Stomach smooth muscle (tissue), 2 donors: ENCODE measurements around the gene RNF113B.

Experiments
- H3K27ac ChIP-seq: one replicate; pipeline ENCODE4 v1.7.0; 2013; ENCODE audit warnings: mild to moderate bottlenecking, low read length, inconsistent platforms
- H3K27me3 ChIP-seq, 2 donors: one replicate each; pipeline ENCODE4 v1.7.0; 2013; ENCODE audit warnings: low read length in 2 of 2; ENCODE audit not compliant: insufficient read depth in 2 of 2, control insufficient read depth in 1 of 2
- H3K36me3 ChIP-seq, 2 donors: one replicate each; pipeline ENCODE4 v1.7.0; 2013; ENCODE audit warnings: low read length in 2 of 2; ENCODE audit not compliant: control insufficient read depth in 2 of 2, insufficient read depth in 2 of 2
- H3K4me1 ChIP-seq: one replicate; pipeline ENCODE4 v1.7.0; 2013; ENCODE audit warnings: low read length; ENCODE audit not compliant: control insufficient read depth, insufficient read depth
- H3K4me3 ChIP-seq, 2 donors: one replicate each; pipeline ENCODE4 v1.7.0; 2013; ENCODE audit warnings: low read length in 2 of 2
- H3K9ac ChIP-seq, 2 donors: one replicate each; pipeline ENCODE4 v1.7.0; 2013; ENCODE audit warnings: low read length in 2 of 2, mild to moderate bottlenecking in 1 of 2
- H3K9me3 ChIP-seq, 2 donors: one replicate each; pipeline ENCODE4 v1.7.0; 2013; ENCODE audit warnings: low read length in 2 of 2; ENCODE audit not compliant: control insufficient read depth in 2 of 2
- donor health status: healthy.
- donor health status: Pancreatic carcinoma.

The RNF113B gene

DNA sequence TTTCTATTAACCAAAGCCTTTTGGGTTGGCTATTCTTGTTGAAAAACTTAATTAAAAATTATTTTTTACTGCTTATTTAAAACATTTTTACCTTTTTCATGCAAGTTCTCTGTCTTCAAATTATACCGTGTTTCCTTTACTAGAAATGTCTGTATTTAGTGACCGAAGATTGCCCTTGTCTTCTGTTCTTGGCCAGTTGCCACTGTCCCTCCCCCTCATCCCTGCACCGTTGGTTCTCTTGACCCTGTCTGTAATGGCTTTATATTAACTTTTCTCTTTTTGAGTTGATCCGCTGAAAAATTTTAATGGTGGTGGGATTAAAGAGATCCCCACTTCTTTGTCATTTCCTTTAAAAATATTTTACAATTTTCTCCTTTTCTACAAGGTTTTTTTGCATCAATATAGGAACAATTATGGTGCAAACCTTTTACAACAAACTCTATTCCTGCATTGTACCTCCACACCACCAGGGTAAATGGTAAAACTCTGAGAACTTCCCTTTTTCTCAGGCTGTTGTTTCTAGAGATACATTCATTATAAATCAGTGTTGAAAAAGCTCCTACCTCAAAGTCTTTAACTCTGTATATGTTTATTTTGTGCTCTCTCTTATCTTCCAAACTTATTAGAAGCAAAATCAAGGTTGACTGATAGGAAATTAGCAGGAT lies 12.9 kb upstream of the RNF113B start:
- no peaks in the 10 kb centered on the region for H3K9me3 ChIP-seq
- peaks cover 21% of the 10 kb centered on the region for H3K4me1 ChIP-seq
- no peak overlapping the region for H3K9ac ChIP-seq
- H3K4me3 ChIP-seq: no peak overlapping the region
- H3K27me3 ChIP-seq: no peaks in the 10 kb centered on the region
- no peak overlapping the region for H3K27ac ChIP-seq
- H3K36me3 ChIP-seq: no peaks in the 10 kb centered on the region

DNA sequence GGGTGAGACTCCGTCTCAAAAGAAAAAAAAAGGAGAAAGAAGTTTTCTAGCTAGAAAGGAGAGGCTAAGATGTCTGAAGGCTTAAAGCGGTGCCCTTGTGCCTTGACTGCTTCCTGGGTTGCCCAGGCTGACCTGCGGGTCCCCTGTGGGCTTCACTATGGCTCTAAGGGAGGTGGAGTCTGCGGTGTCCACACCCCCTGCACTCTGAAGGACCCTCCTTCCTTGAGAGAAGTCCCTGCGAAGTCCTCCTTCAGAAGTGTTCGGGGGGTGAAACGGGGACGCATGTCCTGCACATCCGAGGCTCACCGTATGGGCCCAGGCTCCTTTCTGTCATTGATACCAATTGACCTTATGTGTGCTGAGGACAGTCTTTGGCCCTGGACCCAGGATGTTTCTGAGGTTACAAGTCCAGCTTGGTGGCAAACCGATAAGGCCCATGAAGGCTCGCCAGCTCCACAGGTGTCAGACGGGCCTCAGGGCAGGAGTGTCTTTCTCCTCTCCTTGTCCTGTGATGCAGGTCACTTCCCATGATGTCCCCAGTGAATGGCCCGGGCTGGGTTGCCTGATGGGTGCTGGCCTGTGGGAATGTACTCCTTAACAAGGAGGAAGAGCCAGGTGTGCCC lies 11.6 kb upstream of the RNF113B start:
- Histone ChIP-seq H3K27me3 (no peaks in the 10 kb centered on the region), H3K27ac (no peak overlapping the region), H3K36me3 (no peaks in the 10 kb centered on the region), H3K9ac (no peak overlapping the region), H3K4me3 (no peak overlapping the region), H3K4me1 (peaks cover 22% of the 10 kb centered on the region), H3K9me3 (no peaks in the 10 kb centered on the region)

DNA sequence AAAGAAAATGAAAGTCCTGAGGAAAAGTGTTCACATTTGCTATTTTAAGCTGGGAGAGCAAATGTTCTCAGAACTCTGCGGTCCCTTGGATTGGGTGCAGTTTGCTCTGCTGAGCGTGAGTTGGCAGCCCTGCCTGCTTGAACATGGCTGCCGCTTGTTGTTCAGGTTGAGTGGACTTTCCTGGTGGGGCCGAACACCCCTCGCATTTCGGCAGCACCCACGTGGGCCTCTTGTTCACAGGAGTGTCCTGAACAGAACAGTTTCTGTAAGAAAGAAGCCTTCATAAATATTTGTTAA lies 10.8 kb upstream of the RNF113B start:
- Histone ChIP-seq H3K4me3 (peak overlapping the region in 1 of 2 donors; percentile 31), H3K9me3 (no peaks in the 10 kb centered on the region), H3K9ac (no peak overlapping the region), H3K36me3 (no peaks in the 10 kb centered on the region), H3K4me1 (peaks cover 27% of the 10 kb centered on the region), H3K27me3 (no peaks in the 10 kb centered on the region), H3K27ac (peak overlapping the region; percentile 53)

DNA sequence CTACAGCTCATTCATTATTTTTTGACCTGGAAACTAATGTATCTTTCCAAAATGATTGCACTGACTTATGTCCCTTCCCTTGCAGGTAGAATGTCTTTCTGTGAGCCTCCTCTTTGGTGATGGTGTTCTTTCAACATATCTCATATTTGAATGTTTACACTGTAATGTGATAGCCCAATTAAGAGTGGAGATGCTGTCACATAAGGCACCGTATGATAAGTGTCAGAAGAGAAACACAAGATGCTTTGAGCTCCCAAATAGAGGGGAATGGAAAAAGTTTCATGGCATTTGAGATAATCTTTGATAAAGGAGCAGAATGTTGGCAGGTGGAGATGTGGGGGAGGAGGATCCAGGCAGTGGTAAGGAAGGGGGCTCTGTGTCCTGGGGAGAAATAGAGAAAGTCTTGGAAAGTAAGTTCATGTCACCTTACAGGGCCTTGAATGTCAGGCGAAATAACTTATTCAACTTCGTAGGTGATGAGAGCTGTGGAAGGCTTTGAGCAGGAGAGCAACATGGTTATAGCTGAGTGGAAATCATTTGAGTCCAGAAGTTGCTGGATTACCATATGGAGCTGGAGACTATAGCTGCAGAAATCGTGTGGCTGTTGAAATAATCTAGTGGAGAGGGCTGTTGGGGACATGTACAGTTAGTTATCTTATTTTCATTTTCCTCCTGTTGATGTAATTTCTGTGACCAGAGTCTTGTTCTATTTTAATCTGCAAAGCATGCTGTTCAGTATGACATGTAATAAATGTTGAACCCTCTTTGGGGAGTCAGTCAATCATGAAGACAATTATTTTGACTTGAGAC lies 10.3 kb upstream of the RNF113B start:
- peak overlapping the region; percentile 53 for H3K27ac ChIP-seq
- no peaks in the 10 kb centered on the region for H3K9me3 ChIP-seq
- H3K27me3 ChIP-seq: no peaks in the 10 kb centered on the region
- no peak overlapping the region for H3K9ac ChIP-seq
- no peaks in the 10 kb centered on the region for H3K36me3 ChIP-seq
- H3K4me3 ChIP-seq: peak overlapping the region in 1 of 2 donors; percentile 31
- H3K4me1 ChIP-seq: peaks cover 30% of the 10 kb centered on the region

GRCh38 chr13:98184792-98185191 lies 7.7 kb upstream of the RNF113B start:
- Histone ChIP-seq H3K9ac (no peak overlapping the region), H3K9me3 (no peaks in the 10 kb centered on the region), H3K4me1 (peaks cover 24% of the 10 kb centered on the region), H3K36me3 (no peaks in the 10 kb centered on the region), H3K27me3 (no peaks in the 10 kb centered on the region), H3K27ac (no peak overlapping the region), H3K4me3 (no peak overlapping the region)

GRCh38 chr13:98182589-98182988 lies 5.5 kb upstream of the RNF113B start:
- Histone ChIP-seq H3K4me1 (peaks cover 14% of the 10 kb centered on the region), H3K27ac (peak overlapping the region; percentile 18), H3K9ac (no peak overlapping the region)

GRCh38 chr13:98182153-98182552 lies 5.1 kb upstream of the RNF113B start:
- peak overlapping the region; percentile 18 for H3K27ac ChIP-seq
- no peaks in the 10 kb centered on the region for H3K27me3 ChIP-seq
- H3K9me3 ChIP-seq: no peaks in the 10 kb centered on the region
- peaks cover 14% of the 10 kb centered on the region for H3K4me1 ChIP-seq
- H3K9ac ChIP-seq: no peak overlapping the region
- H3K4me3 ChIP-seq: no peak overlapping the region
- H3K36me3 ChIP-seq: no peaks in the 10 kb centered on the region

More at GRCh38 chr13:98182589-98182988, 5.5 kb upstream of the RNF113B start:
- Histone ChIP-seq H3K4me3 (no peak overlapping the region), H3K36me3 (no peaks in the 10 kb centered on the region), H3K9me3 (no peaks in the 10 kb centered on the region), H3K27me3 (no peaks in the 10 kb centered on the region)

DNA sequence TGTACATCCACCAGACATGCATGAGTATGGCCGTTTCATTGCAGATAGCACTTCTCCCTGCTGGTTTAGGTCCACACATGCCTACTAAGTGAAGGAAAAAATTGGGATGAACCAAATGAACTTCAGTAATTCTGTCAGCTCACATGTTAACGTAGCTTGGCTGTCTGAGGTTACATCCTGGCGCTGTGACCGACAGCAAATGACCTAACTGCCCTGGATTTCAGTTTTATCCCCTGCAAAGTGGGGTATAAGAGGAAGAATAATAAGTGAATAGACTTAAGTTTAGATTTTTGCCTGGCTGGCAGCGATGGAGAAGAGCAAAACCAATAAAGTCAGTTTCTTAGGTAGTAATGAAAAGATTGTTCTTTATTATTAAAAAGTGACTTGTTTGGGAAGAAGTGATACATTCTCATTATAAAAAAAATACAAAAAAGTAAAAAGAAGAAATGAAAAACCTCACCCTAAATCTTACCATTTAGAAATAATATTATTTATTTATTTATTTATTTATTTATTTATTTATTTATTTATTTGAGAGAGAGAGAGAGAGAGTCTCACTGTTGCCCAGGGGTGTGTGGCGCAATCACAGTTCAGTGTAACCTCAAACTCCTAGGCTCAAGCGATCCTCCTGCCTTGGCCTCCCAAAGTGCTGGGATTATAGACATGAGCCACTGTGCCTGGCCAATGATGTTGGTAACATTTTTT lies 4.2 kb upstream of the RNF113B start:
- no peak overlapping the region for H3K4me3 ChIP-seq

DNA sequence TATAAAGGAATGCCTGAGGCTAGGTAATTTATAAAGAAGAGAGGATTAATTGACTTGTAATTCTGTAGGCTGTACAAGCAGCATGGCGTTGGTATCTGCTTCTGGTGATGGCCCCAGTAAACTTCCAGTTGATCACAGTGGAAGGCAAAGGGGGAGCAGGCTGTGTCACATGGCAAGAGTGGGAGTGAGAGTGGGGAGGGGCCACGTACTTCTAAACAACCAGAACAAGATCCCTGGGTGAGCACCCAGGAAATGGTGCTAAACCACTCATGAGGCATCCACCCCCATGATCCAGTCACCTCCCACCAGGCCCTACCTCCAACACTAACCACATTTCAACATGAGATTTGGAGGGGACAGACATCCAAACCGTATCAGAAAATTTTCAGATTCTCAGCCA lies 3.0 kb upstream of the RNF113B start:
- Histone ChIP-seq H3K9ac (no peak overlapping the region), H3K36me3 (no peaks in the 10 kb centered on the region), H3K4me3 (no peak overlapping the region), H3K27me3 (no peaks in the 10 kb centered on the region), H3K4me1 (peaks cover 14% of the 10 kb centered on the region), H3K27ac (no peak overlapping the region), H3K9me3 (no peaks in the 10 kb centered on the region)

More for the DNA sequence above, 4.2 kb upstream of the RNF113B start:
- no peaks in the 10 kb centered on the region for H3K9me3 ChIP-seq
- H3K27ac ChIP-seq: no peak overlapping the region
- peaks cover 14% of the 10 kb centered on the region for H3K4me1 ChIP-seq
- H3K36me3 ChIP-seq: no peaks in the 10 kb centered on the region
- H3K27me3 ChIP-seq: no peaks in the 10 kb centered on the region
- no peak overlapping the region for H3K9ac ChIP-seq

GRCh38 chr13:98175823-98176222 lies 1.2 kb downstream of the RNF113B start:
- Histone ChIP-seq H3K9ac (no peak overlapping the region), H3K4me3 (no peak overlapping the region), H3K27ac (no peak overlapping the region), H3K4me1 (peaks cover 32% of the 10 kb centered on the region), H3K9me3 (no peaks in the 10 kb centered on the region), H3K27me3 (no peaks in the 10 kb centered on the region), H3K36me3 (no peaks in the 10 kb centered on the region)
